GM12872 (cell line): ENCODE results near the gene RELB.

ENCODE experiments used
- TF ChIP-seq, protein P1 (sequence below): IDR thresholded peaks from 3 replicates; pipeline ENCODE4 v1.5.1; 2011; ENCODE audit warnings: low read depth, mild to moderate bottlenecking, low read length, moderate library complexity; ENCODE audit not compliant: insufficient read depth

Gene RELB

DNA sequence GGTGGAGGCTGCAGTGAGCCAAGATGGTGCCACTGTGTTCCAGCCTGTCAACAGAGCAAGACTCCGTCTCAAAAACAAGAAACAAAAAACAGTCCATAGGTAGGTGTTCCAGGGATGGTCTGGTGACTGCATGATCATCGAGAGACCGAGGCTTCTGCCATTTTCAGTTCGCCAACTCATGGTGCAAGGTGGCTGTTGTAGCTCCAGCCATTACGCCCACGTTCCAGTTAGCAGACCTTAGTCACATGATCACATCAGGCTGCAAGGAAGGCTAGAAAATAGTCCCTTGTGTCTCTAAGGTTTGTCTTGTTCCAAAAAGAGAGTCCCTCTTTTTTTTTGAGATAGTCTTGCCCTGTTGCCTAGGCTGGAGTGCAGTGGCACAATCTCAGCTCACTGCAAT, 34.5 kb downstream of the RELB start:
- TF ChIP-seq, protein P1, sequence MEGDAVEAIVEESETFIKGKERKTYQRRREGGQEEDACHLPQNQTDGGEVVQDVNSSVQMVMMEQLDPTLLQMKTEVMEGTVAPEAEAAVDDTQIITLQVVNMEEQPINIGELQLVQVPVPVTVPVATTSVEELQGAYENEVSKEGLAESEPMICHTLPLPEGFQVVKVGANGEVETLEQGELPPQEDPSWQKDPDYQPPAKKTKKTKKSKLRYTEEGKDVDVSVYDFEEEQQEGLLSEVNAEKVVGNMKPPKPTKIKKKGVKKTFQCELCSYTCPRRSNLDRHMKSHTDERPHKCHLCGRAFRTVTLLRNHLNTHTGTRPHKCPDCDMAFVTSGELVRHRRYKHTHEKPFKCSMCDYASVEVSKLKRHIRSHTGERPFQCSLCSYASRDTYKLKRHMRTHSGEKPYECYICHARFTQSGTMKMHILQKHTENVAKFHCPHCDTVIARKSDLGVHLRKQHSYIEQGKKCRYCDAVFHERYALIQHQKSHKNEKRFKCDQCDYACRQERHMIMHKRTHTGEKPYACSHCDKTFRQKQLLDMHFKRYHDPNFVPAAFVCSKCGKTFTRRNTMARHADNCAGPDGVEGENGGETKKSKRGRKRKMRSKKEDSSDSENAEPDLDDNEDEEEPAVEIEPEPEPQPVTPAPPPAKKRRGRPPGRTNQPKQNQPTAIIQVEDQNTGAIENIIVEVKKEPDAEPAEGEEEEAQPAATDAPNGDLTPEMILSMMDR, result no peak

DNA sequence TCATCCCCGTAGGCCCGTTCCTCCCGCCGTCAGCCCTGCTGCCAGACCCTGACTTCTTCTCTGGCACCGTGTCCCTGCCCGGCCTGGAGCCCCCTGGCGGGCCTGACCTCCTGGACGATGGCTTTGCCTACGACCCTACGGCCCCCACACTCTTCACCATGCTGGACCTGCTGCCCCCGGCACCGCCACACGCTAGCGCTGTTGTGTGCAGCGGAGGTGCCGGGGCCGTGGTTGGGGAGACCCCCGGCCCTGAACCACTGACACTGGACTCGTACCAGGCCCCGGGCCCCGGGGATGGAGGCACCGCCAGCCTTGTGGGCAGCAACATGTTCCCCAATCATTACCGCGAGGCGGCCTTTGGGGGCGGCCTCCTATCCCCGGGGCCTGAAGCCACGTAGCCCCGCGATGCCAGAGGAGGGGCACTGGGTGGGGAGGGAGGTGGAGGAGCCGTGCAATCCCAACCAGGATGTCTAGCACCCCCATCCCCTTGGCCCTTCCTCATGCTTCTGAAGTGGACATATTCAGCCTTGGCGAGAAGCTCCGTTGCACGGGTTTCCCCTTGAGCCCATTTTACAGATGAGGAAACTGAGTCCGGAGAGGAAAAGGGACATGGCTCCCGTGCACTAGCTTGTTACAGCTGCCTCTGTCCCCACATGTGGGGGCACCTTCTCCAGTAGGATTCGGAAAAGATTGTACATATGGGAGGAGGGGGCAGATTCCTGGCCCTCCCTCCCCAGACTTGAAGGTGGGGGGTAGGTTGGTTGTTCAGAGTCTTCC, 36.3 kb downstream of the RELB start:
- TF ChIP-seq, protein P1, result no peak

DNA sequence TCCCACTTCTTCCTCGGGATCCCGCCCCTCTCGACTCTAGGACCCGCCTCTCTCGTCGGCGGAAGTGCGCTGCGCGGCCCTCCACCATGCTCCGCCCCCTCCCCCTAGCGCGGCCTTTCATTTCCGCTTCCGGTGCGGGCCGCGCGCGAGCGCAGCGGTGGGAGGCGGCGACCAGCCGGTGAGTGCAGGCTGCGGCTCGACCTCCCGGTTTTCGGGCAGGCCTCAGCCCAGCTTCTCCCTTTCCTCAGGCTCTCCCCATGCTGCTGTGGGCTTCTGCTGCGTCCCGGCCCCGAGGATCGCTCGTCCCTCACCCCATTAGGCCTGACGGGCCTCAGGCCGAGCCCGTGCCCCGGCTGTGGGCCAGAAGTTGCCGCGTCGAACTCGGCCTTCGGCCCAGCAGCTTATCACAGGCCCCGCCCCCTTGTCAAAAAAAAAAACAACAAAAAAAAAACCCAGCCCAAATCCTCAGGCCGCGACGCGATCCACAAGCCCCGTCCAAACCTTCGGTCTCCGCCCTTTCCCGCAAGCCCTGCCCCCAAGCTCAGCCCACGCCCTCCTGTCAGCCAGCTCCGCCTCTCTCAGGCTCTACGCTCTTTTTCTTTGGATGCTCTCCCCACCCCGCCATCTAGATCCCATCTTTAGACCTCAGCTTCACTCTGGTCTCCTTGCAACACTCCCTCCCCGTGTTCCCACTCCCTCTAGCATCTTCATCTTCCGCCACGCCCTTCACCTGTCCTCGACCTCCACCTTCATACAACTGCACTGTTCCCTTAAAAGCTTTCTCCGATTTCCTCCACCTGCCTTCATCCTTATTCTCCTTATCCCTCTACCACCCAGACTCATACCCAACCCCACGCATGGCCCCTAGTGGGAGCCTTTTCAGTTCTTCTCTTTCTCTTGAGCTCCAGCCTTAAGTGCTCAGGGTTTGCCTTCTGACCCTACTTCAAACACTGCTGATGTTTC, 37.9 kb downstream of the RELB start, which contains the start of gene CLASRP:
Gene CLASRP (plus strand): TSS at position 115 of the 963 bp plus-strand sequence. CDS start 1,168 bp downstream, outside the sequence.
- TF ChIP-seq, protein P1, result no peak

DNA sequence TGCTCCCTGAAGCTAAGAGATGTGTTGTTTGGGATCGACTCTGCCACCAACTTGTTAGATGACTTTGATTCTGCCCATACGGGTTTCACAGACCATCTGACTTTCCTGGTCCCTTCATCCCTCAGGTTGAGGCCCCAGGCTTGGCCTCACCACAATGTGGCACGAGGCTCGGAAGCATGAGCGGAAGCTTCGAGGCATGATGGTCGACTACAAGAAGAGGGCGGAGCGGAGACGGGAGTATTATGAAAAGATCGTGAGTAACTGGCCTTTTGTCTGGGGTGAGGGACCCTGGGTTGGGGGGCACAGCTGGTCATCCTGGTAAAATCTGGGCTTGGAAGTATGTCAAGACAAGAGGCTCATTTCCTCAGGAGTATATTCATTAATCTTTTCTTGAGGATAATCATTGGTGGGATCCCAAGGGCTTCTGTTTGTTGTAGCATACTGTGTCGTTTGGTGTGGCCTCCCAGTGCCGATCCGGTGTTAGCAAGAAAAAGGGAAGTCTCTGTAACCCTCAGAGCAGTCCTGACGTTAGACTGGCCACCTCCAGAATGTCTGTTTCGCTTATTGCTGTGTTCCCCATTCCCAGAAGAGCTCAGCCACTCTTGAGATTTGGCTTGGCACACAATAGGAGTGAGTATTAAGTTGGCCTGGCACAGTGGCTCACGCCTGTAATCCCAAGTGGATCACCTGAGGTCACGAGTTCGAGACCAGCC, 39.0 kb downstream of the RELB start:
- TF ChIP-seq, protein P1, result no peak

DNA sequence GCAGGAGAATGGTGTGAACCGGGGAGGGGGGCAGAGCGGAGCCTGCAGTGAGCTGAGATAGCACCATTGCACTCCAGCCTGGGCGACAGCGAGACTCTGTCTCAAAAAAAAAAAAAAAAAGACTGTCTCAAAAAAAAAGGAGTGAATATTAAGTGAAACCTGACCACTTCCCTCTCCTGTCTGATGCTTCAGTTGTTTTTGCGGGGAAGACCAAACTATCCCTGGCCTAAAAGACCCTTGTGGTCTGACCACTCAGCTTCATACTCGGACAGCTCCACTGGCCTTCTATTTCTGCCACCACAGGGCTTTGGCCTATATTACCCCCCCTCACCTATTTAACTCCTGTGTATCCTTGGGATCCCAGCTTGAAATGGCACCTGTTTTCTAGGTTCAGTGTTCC, 39.9 kb downstream of the RELB start:
- TF ChIP-seq, protein P1, result no peak

DNA sequence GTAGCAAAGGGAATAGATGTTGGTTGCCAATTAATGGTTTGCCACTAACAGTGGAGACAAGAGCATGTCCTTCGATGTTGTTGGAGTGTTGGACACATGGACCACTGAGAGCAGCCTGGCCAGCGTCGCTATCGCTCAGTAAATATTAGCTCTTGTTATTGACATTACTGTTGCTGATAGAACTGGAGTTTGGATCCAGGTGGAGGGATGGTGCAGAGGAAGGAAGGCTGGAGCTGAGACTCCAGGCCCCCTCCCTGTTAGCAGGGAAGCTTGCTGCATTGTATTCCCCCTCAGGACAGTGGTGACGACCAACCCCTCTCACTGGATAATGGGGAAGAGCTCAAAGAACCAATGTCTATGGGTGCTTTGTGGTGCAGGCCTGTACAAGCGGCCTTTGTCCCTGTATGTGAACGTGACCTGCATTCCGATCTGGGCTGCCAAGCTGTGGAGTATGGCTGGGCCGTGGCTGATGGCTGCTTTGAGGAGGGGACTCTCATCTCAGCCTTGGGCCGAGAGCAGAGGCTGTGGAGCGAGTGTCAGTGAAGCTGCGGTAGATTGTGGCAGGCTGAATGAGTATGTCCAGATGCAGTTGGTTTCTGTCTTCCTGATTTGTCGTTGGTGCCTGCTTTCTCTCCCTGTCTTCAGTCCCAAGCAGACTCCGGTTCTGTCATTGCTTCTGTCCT, 44.5 kb downstream of the RELB start:
- TF ChIP-seq, protein P1, result no peak
